Stomach (tissue), 4 donors: ENCODE data around the gene TBX15.

Source experiments
- EP300 ChIP-seq: sonication (generic); formaldehyde crosslinking; IDR thresholded peaks from one replicate; pipeline ENCODE4 v1.6.1; 2017; ENCODE audit warnings: antibody characterized with exemption
- POLR2A ChIP-seq, 4 donors: fragments of 450-650 bp; IDR thresholded peaks; one replicate each; pipeline ENCODE4 v1.6.1; 2016; ENCODE audit warnings: antibody characterized with exemption in 4 of 4, control low read depth in 2 of 4, mild to moderate bottlenecking in 1 of 4, moderate library complexity in 1 of 4
- POLR2AphosphoS5 ChIP-seq, 3 donors: sonication (generic); formaldehyde crosslinking; IDR thresholded peaks; one replicate each; pipeline ENCODE4 v1.6.1; 2016; ENCODE audit warnings: antibody characterized with exemption in 3 of 3
- TF ChIP-seq, protein P1 (sequence below), 7 experiments: fragments of 450-650 bp in 4 of 7; fragments of 200-600 bp in 3 of 7; sonication (generic) in 3 of 7; IDR thresholded peaks; one replicate each; pipeline ENCODE4 v1.5.1; 2016 to 2019; ENCODE audit warnings: antibody characterized with exemption in 7 of 7, control low read depth in 2 of 7, mild to moderate bottlenecking in 1 of 7

DNA sequence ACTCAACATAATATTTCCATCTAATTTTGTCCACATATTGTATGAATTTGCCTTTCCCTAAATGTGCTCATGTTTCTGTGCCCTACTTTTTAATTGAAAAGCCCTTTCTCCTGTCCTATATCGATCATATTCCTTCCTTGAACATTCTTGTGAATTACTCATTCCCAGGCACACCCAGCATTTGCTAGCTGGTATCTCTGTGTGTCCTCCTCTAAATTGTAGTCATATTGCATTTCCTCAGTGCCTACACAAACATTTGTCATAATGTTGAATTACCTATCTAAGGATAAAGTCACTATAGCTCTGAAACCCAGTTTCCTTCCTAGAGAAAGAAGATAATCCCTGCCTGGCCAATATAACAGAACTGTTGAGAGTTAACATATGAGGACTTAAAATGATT, 39.6 kb upstream of the TBX15 start:
- TF ChIP-seq POLR2A (IDR thresholded peaks at IDR 0.05) (no peak), EP300 (no peak), POLR2AphosphoS5 (IDR thresholded peaks at IDR 0.05) (no peak)
- TF ChIP-seq, protein P1, sequence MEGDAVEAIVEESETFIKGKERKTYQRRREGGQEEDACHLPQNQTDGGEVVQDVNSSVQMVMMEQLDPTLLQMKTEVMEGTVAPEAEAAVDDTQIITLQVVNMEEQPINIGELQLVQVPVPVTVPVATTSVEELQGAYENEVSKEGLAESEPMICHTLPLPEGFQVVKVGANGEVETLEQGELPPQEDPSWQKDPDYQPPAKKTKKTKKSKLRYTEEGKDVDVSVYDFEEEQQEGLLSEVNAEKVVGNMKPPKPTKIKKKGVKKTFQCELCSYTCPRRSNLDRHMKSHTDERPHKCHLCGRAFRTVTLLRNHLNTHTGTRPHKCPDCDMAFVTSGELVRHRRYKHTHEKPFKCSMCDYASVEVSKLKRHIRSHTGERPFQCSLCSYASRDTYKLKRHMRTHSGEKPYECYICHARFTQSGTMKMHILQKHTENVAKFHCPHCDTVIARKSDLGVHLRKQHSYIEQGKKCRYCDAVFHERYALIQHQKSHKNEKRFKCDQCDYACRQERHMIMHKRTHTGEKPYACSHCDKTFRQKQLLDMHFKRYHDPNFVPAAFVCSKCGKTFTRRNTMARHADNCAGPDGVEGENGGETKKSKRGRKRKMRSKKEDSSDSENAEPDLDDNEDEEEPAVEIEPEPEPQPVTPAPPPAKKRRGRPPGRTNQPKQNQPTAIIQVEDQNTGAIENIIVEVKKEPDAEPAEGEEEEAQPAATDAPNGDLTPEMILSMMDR (IDR thresholded peaks at IDR 0.05) = no peak
